ENCODE data around the gene ZC2HC1C.

DNA sequence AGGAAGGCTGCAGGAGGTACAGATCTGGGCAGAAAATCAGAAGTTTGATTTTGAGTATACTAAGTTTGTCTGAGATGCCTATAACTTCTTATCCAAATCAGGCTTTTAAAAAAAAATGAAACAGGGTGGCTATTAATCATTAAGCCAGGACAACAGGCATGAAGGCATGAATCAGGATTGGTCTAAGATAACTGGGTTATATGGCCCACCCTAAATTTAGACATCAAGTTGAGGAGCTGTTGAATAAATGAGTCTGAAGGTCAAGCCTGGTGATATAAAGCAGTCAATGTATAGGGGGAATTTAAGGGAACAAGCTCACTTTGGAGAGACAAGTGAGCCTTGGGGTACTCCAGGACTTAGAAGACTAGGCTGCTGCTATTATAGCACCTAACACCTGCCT lies 28.8 kb downstream of the ZC2HC1C start:
- no peak for TF ChIP-seq ELF4 (IDR thresholded peaks at IDR 0.05)
- no peak for TF ChIP-seq ARNT (IDR thresholded peaks at IDR 0.05)
- TF ChIP-seq FOXA1 (IDR thresholded peaks at IDR 0.05): no peak
- TF ChIP-seq, protein P1, sequence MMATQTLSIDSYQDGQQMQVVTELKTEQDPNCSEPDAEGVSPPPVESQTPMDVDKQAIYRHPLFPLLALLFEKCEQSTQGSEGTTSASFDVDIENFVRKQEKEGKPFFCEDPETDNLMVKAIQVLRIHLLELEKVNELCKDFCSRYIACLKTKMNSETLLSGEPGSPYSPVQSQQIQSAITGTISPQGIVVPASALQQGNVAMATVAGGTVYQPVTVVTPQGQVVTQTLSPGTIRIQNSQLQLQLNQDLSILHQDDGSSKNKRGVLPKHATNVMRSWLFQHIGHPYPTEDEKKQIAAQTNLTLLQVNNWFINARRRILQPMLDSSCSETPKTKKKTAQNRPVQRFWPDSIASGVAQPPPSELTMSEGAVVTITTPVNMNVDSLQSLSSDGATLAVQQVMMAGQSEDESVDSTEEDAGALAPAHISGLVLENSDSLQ (IDR thresholded peaks at IDR 0.05): no peak
- no peak for TF ChIP-seq CTBP1 (IDR thresholded peaks at IDR 0.05; ENCODE audit: borderline replicate concordance)
- TF ChIP-seq SP1 (IDR thresholded peaks at IDR 0.05): no peak
- no peak for TF ChIP-seq FOXM1 (IDR thresholded peaks at IDR 0.05; ENCODE audit: borderline replicate concordance)
- TF ChIP-seq NFRKB (IDR thresholded peaks at IDR 0.05): no peak
- TF ChIP-seq BHLHE40 (IDR thresholded peaks at IDR 0.05; ENCODE audit: borderline replicate concordance): no peak
- TF ChIP-seq ZNF384 (IDR thresholded peaks at IDR 0.05): no peak
- TF ChIP-seq L3MBTL2 (conservative IDR thresholded peaks at IDR 0.05): no peak
- TF ChIP-seq LEF1 (IDR thresholded peaks at IDR 0.05; ENCODE audit: borderline replicate concordance): no peak
- no peak for TF ChIP-seq SUZ12 (IDR thresholded peaks at IDR 0.05)

Measured in HEK293T (cell line).